ENCODE results near the gene TESPA1.
A peak's percentile ranks its signal among the peaks of the same experiment; 100 is the strongest.

Gene TESPA1

DNA sequence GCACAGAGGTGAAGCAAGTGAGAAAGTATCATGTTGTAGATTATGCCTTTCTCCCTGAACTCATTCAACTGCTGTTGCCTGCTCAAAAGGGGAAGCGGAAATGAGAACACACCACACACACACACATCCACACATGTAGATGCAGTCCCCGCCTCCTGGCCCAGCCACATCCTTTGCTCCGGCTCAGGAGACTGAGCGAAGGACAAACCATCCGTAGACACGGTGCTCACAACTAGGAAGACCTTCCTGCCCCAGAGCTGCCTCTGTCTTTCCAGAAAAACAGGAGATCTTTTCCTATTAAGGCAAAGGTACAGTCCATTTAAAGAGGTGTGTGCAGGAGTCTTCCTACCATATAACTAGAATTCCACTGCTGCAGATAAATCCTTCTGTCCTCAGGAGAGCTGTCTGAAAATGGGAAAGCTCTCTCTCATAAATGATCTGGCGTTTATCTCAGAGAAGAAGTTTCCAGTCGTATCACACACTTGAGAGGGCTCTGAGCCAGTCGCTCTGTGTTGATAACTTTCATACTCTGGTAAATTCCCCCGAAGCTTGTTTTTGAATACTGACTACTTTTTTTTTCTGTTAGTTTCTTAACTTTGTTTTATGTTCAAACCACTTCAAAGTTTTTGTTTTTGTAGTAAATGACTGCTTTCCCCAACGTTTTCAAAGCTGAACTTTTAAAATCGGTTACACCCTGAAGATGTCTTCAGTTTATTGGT lies at the start of gene TESPA1:
TESPA1 (minus strand) TSS at position 105 of the 719 bp plus-strand sequence. CDS start 10,200 bp downstream, outside the sequence.
- Histone ChIP-seq H3K27me3 (ENCODE audit: control insufficient read depth, insufficient read depth, low read length) (no peaks in the 10 kb centered on the region), H3K4me1 (ENCODE audit: control insufficient read depth, insufficient read depth, low read length) (no peaks in the 10 kb centered on the region), H3K36me3 (ENCODE audit: control insufficient read depth, insufficient read depth, low read length) (no peaks in the 10 kb centered on the region), H3K9me3 (ENCODE audit: control insufficient read depth, insufficient read depth, low read length) (no peaks in the 10 kb centered on the region), H3K9ac (ENCODE audit: low read depth, low read length) (no peak within 1 kb of the TSS), H3K27ac (ENCODE audit: low read depth, low read length) (no peak within 1 kb of the TSS), H3K4me3 (ENCODE audit: low read depth, low read length) (no peak within 1 kb of the TSS)

GRCh38 chr12:55034218-55034617 lies 49.7 kb upstream of the TESPA1 start:
- Histone ChIP-seq H3K9ac (ENCODE audit: low read depth, low read length) (no peak overlapping the region), H3K9me3 (ENCODE audit: control insufficient read depth, insufficient read depth, low read length) (no peaks in the 10 kb centered on the region), H3K27ac (ENCODE audit: low read depth, low read length) (no peak overlapping the region), H3K4me3 (ENCODE audit: low read depth, low read length) (no peak overlapping the region), H3K27me3 (ENCODE audit: control insufficient read depth, insufficient read depth, low read length) (no peaks in the 10 kb centered on the region), H3K4me1 (ENCODE audit: control insufficient read depth, insufficient read depth, low read length) (peaks cover 5% of the 10 kb centered on the region), H3K36me3 (ENCODE audit: control insufficient read depth, insufficient read depth, low read length) (no peaks in the 10 kb centered on the region)

- no peak overlapping the region for H3K27ac ChIP-seq (ENCODE audit: low read depth, low read length)
- H3K4me3 ChIP-seq (ENCODE audit: low read depth, low read length): no peak overlapping the region
- H3K9me3 ChIP-seq (ENCODE audit: control insufficient read depth, insufficient read depth, low read length): no peaks in the 10 kb centered on the region
- no peaks in the 10 kb centered on the region for H3K4me1 ChIP-seq (ENCODE audit: control insufficient read depth, insufficient read depth, low read length)
- no peak overlapping the region for H3K9ac ChIP-seq (ENCODE audit: low read depth, low read length)
- H3K36me3 ChIP-seq (ENCODE audit: control insufficient read depth, insufficient read depth, low read length): no peaks in the 10 kb centered on the region
- peaks cover 3% of the 10 kb centered on the region for H3K27me3 ChIP-seq (ENCODE audit: control insufficient read depth, insufficient read depth, low read length)
Observed at GRCh38 chr12:55025508-55025907, 40.9 kb upstream of the TESPA1 start.

GRCh38 chr12:55024575-55024974 lies 40.0 kb upstream of the TESPA1 start:
- H3K4me1 ChIP-seq (ENCODE audit: control insufficient read depth, insufficient read depth, low read length): peaks cover 3% of the 10 kb centered on the region; the same call in 1 of the 2 replicates
- H3K9me3 ChIP-seq (ENCODE audit: control insufficient read depth, insufficient read depth, low read length): no peaks in the 10 kb centered on the region
- peaks cover 3% of the 10 kb centered on the region for H3K27me3 ChIP-seq (ENCODE audit: control insufficient read depth, insufficient read depth, low read length)
- H3K27ac ChIP-seq (ENCODE audit: low read depth, low read length): no peak overlapping the region
- H3K4me3 ChIP-seq (ENCODE audit: low read depth, low read length): no peak overlapping the region
- H3K9ac ChIP-seq (ENCODE audit: low read depth, low read length): no peak overlapping the region
- H3K36me3 ChIP-seq (ENCODE audit: control insufficient read depth, insufficient read depth, low read length): no peaks in the 10 kb centered on the region

- Histone ChIP-seq H3K36me3 (ENCODE audit: control insufficient read depth, insufficient read depth, low read length) (no peaks in the 10 kb centered on the region), H3K9me3 (ENCODE audit: control insufficient read depth, insufficient read depth, low read length) (no peaks in the 10 kb centered on the region), H3K4me3 (ENCODE audit: low read depth, low read length) (peak within 1 kb of the TSS; percentile 52), H3K4me1 (ENCODE audit: control insufficient read depth, insufficient read depth, low read length) (peaks cover 11% of the 10 kb centered on the region), H3K27me3 (ENCODE audit: control insufficient read depth, insufficient read depth, low read length) (peaks cover 3% of the 10 kb centered on the region), H3K9ac (ENCODE audit: low read depth, low read length) (no peak within 1 kb of the TSS), H3K27ac (ENCODE audit: low read depth, low read length) (no peak within 1 kb of the TSS)
Observed at GRCh38 chr12:55019784-55020183, 35.2 kb upstream of the TESPA1 start, which contains the start of gene NEUROD4. NEUROD4 (plus strand) TSS chr12:55019974; CDS start chr12:55026440, 6,466 bp downstream.

- Histone ChIP-seq H3K4me3 (ENCODE audit: low read depth, low read length) (no peak overlapping the region), H3K9ac (ENCODE audit: low read depth, low read length) (no peak overlapping the region)
Observed at GRCh38 chr12:55017416-55017925, 32.9 kb upstream of the TESPA1 start.

DNA sequence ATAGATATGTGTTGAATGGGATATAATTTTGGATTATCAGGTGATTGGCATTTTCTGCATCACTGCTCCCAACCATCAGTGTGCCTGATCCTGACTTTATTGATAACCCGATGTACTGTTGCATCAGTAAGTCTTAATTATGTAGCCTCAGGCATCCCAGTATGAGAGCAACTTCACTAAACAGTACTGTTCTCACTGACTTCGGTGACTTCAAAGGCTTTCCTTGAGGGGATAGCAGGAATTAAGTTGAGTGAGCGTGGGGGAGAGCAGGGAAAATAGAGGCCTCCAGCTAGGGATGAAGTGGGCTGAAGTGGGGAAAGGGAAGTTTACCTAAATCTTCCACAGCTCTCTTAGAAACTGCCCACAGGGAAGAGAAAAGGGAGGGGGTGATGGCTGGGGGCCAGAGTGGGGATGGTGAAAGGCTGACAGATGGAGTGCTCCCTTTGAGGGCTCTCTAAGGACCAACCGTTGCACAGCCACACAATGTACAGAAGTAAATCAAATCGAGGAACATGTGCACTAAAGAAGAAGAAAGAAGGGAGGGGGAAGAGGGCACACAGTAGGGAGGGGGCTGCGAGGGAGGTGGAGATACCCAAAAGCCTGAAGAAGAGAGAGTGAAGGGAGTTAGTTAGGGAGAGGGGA lies 24.5 kb upstream of the TESPA1 start:
- Histone ChIP-seq H3K4me1 (ENCODE audit: control insufficient read depth, insufficient read depth, low read length) (no peaks in the 10 kb centered on the region), H3K4me3 (ENCODE audit: low read depth, low read length) (no peak overlapping the region), H3K36me3 (ENCODE audit: control insufficient read depth, insufficient read depth, low read length) (no peaks in the 10 kb centered on the region), H3K27ac (ENCODE audit: low read depth, low read length) (no peak overlapping the region), H3K9ac (ENCODE audit: low read depth, low read length) (no peak overlapping the region), H3K9me3 (ENCODE audit: control insufficient read depth, insufficient read depth, low read length) (peaks cover 6% of the 10 kb centered on the region; the same call in 1 of the 2 replicates), H3K27me3 (ENCODE audit: control insufficient read depth, insufficient read depth, low read length) (no peaks in the 10 kb centered on the region)

More at GRCh38 chr12:55017416-55017925, 32.9 kb upstream of the TESPA1 start:
- Histone ChIP-seq H3K36me3 (ENCODE audit: control insufficient read depth, insufficient read depth, low read length) (no peaks in the 10 kb centered on the region), H3K4me1 (ENCODE audit: control insufficient read depth, insufficient read depth, low read length) (peaks cover 11% of the 10 kb centered on the region), H3K27ac (ENCODE audit: low read depth, low read length) (no peak overlapping the region), H3K9me3 (ENCODE audit: control insufficient read depth, insufficient read depth, low read length) (peaks cover 6% of the 10 kb centered on the region; the same call in 1 of the 2 replicates), H3K27me3 (ENCODE audit: control insufficient read depth, insufficient read depth, low read length) (peaks cover 3% of the 10 kb centered on the region)

DNA sequence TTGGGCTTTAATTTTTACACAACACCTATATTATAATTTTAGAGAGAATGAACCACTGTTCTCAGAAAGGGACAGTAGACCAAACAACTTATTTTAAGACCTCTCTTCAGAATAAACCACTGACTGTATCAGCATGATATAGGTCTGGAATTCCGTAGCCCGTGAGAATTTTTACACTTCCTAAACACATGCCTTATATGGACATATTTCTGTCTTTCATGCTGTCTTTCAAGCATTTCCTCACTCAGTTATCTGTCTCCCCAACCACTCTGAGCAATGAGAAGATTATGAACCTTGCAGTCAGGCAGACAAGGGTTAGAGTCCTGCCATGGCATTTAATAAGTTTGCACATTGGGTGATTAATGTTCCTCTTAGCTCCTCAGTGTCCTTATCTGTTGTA lies 17.8 kb upstream of the TESPA1 start:
- Histone ChIP-seq H3K9ac (ENCODE audit: low read depth, low read length) (no peak overlapping the region), H3K4me1 (ENCODE audit: control insufficient read depth, insufficient read depth, low read length) (peaks cover 16% of the 10 kb centered on the region), H3K9me3 (ENCODE audit: control insufficient read depth, insufficient read depth, low read length) (no peaks in the 10 kb centered on the region), H3K27me3 (ENCODE audit: control insufficient read depth, insufficient read depth, low read length) (no peaks in the 10 kb centered on the region), H3K36me3 (ENCODE audit: control insufficient read depth, insufficient read depth, low read length) (no peaks in the 10 kb centered on the region), H3K27ac (ENCODE audit: low read depth, low read length) (no peak overlapping the region), H3K4me3 (ENCODE audit: low read depth, low read length) (no peak overlapping the region)

DNA sequence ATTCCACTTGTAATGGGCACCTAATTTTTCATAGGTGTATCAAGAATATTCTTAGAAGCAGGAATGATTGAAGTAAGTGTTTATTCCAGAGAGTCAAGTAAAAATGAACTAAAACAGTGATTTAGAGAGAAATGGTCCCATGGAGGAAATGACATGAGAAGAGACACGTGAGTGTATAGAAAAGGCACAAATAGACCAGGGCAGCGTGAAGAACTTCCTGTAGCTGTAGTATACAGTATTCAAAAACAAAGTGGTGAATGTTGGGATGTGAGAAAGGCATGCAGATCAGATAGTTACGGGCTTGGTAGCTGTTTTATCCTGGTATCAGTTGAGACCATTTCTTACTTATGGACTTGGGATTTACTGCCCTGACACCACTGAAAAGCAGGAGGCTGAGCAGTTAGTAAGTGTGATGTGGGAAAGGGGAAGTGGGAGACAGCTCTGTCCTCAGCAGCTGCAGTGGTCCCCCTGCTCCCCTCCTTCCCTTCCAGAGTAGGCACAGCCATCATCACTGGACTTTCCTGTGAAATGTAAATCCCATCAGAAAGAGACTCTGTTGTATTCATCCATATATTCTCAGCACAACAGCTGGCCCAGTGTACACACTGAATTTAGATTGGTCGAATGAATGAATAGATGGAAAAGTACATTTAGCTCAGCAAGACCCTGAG lies 16.8 kb upstream of the TESPA1 start:
- Histone ChIP-seq H3K36me3 (ENCODE audit: control insufficient read depth, insufficient read depth, low read length) (no peaks in the 10 kb centered on the region), H3K9ac (ENCODE audit: low read depth, low read length) (no peak overlapping the region), H3K9me3 (ENCODE audit: control insufficient read depth, insufficient read depth, low read length) (no peaks in the 10 kb centered on the region), H3K4me3 (ENCODE audit: low read depth, low read length) (no peak overlapping the region), H3K4me1 (ENCODE audit: control insufficient read depth, insufficient read depth, low read length) (peaks cover 22% of the 10 kb centered on the region), H3K27me3 (ENCODE audit: control insufficient read depth, insufficient read depth, low read length) (no peaks in the 10 kb centered on the region), H3K27ac (ENCODE audit: low read depth, low read length) (no peak overlapping the region)

DNA sequence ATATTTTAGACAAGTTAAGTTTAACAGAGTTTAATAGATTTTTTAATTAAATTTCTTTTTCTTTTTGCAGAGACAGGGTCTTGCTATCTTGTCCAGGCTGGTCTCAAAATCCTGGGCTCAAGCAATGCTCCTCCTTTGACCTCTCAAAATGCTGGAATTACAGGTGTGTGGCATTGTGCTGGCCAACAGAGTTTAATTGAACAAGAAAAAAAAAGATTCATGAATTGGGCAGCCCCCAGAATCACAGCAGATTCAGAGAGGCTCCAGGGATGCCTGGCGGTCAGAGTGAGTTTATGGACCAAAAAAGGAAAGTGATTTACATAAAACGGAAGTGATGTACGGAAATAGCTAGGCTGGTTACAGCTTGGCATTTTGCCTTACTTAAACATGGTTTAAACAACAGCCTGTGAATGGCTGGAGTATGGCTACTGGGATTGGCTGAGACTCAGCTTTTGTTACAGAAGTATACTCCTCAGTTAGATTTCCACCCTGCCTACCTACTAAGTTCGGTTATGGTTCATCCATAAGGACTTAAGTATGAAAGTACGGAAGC lies 14.5 kb upstream of the TESPA1 start:
- H3K27me3 ChIP-seq (ENCODE audit: control insufficient read depth, insufficient read depth, low read length): no peaks in the 10 kb centered on the region
- peak overlapping the region; percentile 57 for H3K27ac ChIP-seq (ENCODE audit: low read depth, low read length)
- H3K4me3 ChIP-seq (ENCODE audit: low read depth, low read length): no peak overlapping the region
- H3K36me3 ChIP-seq (ENCODE audit: control insufficient read depth, insufficient read depth, low read length): no peaks in the 10 kb centered on the region
- no peak overlapping the region for H3K9ac ChIP-seq (ENCODE audit: low read depth, low read length)
- no peaks in the 10 kb centered on the region for H3K9me3 ChIP-seq (ENCODE audit: control insufficient read depth, insufficient read depth, low read length)
- peaks cover 22% of the 10 kb centered on the region for H3K4me1 ChIP-seq (ENCODE audit: control insufficient read depth, insufficient read depth, low read length)
